Neural progenitor cell (in vitro differentiated cells): ENCODE data around the gene ATP6V0A4.
"Not testable (repeated sequence)": the region's sequence is repeated elsewhere in the genome, so short reads cannot be mapped to it uniquely, and the experiment has no call there.

Experiments
- CTCF ChIP-seq: fragments of 200-600 bp; sonication (generic); IDR thresholded peaks from 2 replicates; pipeline ENCODE4 v1.5.1; 2017; ENCODE audit warnings: antibody characterized with exemption, mild to moderate bottlenecking
- EZH2 ChIP-seq: fragments of 200-600 bp; sonication (generic); IDR thresholded peaks from 2 replicates; pipeline ENCODE4 v1.6.1; 2017; ENCODE audit warnings: antibody characterized with exemption, mild to moderate bottlenecking, moderate library complexity

GRCh38 chr7:138811327-138811726 is 13.3 kb upstream of the ATP6V0A4 start:
- TF ChIP-seq CTCF, EZH2: not testable (repeated sequence)
